Mononuclear cell (primary cell): ENCODE results near the gene CNBD2. TPM values are rescaled to one million over a fixed set of nuclear protein-coding genes. Genes with fewer than 3 reads are reported as not detected.
"Not testable (repeated sequence)": the region's sequence is repeated elsewhere in the genome, so short reads cannot be mapped to it uniquely, and the experiment has no call there.

Experiments
- H3K27me3 ChIP-seq: 2 replicates; pipeline ENCODE4 v1.6.0; 2011; ENCODE audit warnings: low read length, control low read depth; ENCODE audit not compliant: insufficient read depth
- H3K4me1 ChIP-seq: 2 replicates; pipeline ENCODE4 v1.5.1; 2011; ENCODE audit warnings: mild to moderate bottlenecking, low read length, control low read depth; ENCODE audit not compliant: insufficient read depth
- H3K4me3 ChIP-seq: 2 replicates; pipeline ENCODE4 v1.5.1; 2011; ENCODE audit warnings: mild to moderate bottlenecking, low read length, moderate library complexity
- H3K9me3 ChIP-seq: 2 replicates; pipeline ENCODE4 v1.5.1; 2011; ENCODE audit warnings: low read depth, mild to moderate bottlenecking, control low read depth, low read length
- total RNA-seq: library from RNA; depleted of rRNA; stranded (reverse); fragments of >200 nt; gene quantifications from one replicate; pipeline ENCODE4 v1.2.3, GENCODE V29; 2012

CNBD2 gene
- total RNA-seq, 1 donor, result 11.3 TPM

DNA sequence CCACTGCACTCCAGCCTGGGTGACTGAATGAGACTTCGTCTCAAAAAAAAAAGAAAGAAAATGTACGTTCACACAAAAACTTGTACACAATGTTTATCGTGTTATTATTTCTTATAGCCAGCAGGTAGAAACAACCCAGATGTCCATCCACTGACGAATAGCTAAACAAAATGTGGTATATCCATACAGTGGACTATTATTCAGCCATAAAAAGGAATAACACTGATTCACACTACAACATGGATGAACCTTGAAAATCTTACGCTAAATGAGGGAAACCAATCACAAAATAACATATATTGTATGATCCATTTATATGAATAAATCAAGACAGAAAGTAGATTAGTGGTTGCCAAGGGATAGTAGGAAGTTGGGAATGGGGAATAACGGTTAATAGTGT, 111.1 kb downstream of the CNBD2 start:
- Histone ChIP-seq H3K27me3 (no peaks in the 10 kb centered on the region), H3K9me3 (no peaks in the 10 kb centered on the region), H3K4me1 (no peaks in the 10 kb centered on the region), H3K4me3 (no peak overlapping the region)

- not testable (repeated sequence) for H3K4me3 ChIP-seq, H3K4me1 ChIP-seq, H3K27me3 ChIP-seq, H3K9me3 ChIP-seq
Observed at GRCh38 chr20:36079984-36080383, 111.6 kb downstream of the CNBD2 start.

Other genes starting within 250 kb of the CNBD2 start
- 1,157 TPM for gene RBM39, start 226.3 kb upstream of the CNBD2 start, total RNA-seq
- gene PHF20, start 196.6 kb upstream of the CNBD2 start, total RNA-seq, result 103 TPM
- gene SCAND1, start 14.1 kb upstream of the CNBD2 start, total RNA-seq, result 63.9 TPM
- gene EPB41L1, start 186.2 kb downstream of the CNBD2 start, total RNA-seq, result 0.21 TPM